ENCODE results near the gene PCCA. TPM values are rescaled to one million over a fixed set of nuclear protein-coding genes. Genes with fewer than 3 reads are reported as not detected.
"Not testable (repeated sequence)": the region's sequence is repeated elsewhere in the genome, so short reads cannot be mapped to it uniquely, and the experiment has no call there.

PCCA gene
- total and polyA plus RNA-seq, 9 donors = 23.5 to 62.4 (median 45.8) TPM

- no peaks in the 10 kb centered on the region for H3K9me3 ChIP-seq
- intact Hi-C loops (cut with DNase I) = no loop called here
- 94 to 98% (median 96%) methylated on average over 3 of the region's 3 CpGs for WGBS, 3 donors
- no peak overlapping the region for H3K27ac ChIP-seq
- no peaks in the 10 kb centered on the region for H3K27me3 ChIP-seq
- no peak overlapping the region for H3K4me3 ChIP-seq
- DNase-seq = no peak
- no peak for TF ChIP-seq CTCF (IDR thresholded peaks at IDR 0.05)
- no peak for TF ChIP-seq POLR2A (IDR thresholded peaks at IDR 0.05)
- TF ChIP-seq EP300 (IDR thresholded peaks at IDR 0.05) = no peak
- peaks cover 1% of the 10 kb centered on the region for H3K4me1 ChIP-seq (ENCODE audit: insufficient read depth)
- no peaks in the 10 kb centered on the region for H3K36me3 ChIP-seq
These were observed 276.8 kb downstream of the PCCA start for GRCh38 chr13:100365680-100366079.

GRCh38 chr13:100378533-100378932, 289.6 kb downstream of the PCCA start:
- H3K36me3 ChIP-seq = no peaks in the 10 kb centered on the region
- no peak for DNase-seq
- H3K9me3 ChIP-seq = no peaks in the 10 kb centered on the region
- intact Hi-C loops (cut with DNase I) = no loop called here
- H3K27me3 ChIP-seq = no peaks in the 10 kb centered on the region
- H3K27ac ChIP-seq = no peak overlapping the region
- no peak for TF ChIP-seq CTCF (IDR thresholded peaks at IDR 0.05)
- no peak for TF ChIP-seq POLR2A (IDR thresholded peaks at IDR 0.05)
- TF ChIP-seq EP300 (IDR thresholded peaks at IDR 0.05) = no peak
- H3K4me1 ChIP-seq (ENCODE audit: insufficient read depth) = no peaks in the 10 kb centered on the region
- no peak overlapping the region for H3K4me3 ChIP-seq

DNA sequence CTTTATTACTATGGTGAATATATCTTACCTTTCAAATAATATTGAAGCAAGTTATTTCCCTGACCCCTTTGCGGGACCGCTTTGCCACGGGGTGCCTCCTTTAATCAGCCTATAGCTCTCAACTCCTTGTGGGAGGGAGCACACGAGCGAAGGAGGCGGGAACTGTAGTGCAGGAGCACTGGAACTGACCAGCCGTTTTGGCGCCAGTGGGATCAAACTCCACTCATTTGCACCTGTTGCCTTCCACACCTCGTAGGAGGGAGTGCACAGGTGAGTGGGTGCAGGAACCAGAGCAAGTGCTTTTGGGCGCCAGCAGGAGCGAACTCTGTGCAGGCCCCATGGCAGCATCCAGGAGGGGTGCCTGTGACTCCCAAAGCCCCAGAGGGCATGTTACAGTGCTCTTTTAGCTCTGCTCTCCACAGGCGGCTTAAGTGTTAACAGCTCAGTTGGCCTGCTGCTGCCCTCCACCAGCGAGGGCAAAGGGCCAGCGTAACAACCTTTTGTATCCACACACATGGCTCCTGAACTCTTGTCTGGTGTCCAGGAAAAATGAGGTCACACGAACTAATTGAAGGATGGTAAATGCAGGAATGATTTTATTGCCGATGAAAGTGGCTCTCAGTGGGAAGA, 292.8 kb downstream of the PCCA start:
- H3K36me3 ChIP-seq = no peaks in the 10 kb centered on the region
- TF ChIP-seq POLR2A (IDR thresholded peaks at IDR 0.05) (no peak), EP300 (IDR thresholded peaks at IDR 0.05) (no peak)
- no peak overlapping the region for H3K4me3 ChIP-seq
- H3K27me3 ChIP-seq = no peaks in the 10 kb centered on the region
- no peaks in the 10 kb centered on the region for H3K9me3 ChIP-seq
- H3K4me1 ChIP-seq (ENCODE audit: insufficient read depth) = no peaks in the 10 kb centered on the region
- intact Hi-C loops (cut with DNase I) = no loop called here
- 89 to 94% (median 91%) methylated on average over 16 of the region's 16 CpGs for WGBS, 3 donors
- H3K27ac ChIP-seq = no peak overlapping the region
- DNase-seq = no peak

GRCh38 chr13:100382785-100383184, 293.9 kb downstream of the PCCA start:
- no peak for DNase-seq
- no peaks in the 10 kb centered on the region for H3K36me3 ChIP-seq
- intact Hi-C loops (cut with DNase I) = no loop called here
- H3K9me3 ChIP-seq = no peaks in the 10 kb centered on the region
- H3K27me3 ChIP-seq = no peaks in the 10 kb centered on the region
- H3K4me1 ChIP-seq (ENCODE audit: insufficient read depth) = no peaks in the 10 kb centered on the region
- TF ChIP-seq EP300 (IDR thresholded peaks at IDR 0.05) (no peak), POLR2A (IDR thresholded peaks at IDR 0.05) (no peak), CTCF (IDR thresholded peaks at IDR 0.05) (no peak)
- H3K27ac ChIP-seq = no peak overlapping the region
- no peak overlapping the region for H3K4me3 ChIP-seq

GRCh38 chr13:100387416-100387815, 298.5 kb downstream of the PCCA start:
- Histone ChIP-seq H3K27me3 (no peaks in the 10 kb centered on the region), H3K4me3 (no peak overlapping the region), H3K4me1 (ENCODE audit: insufficient read depth) (no peaks in the 10 kb centered on the region), H3K27ac (no peak overlapping the region), H3K9me3 (no peaks in the 10 kb centered on the region), H3K36me3 (no peaks in the 10 kb centered on the region)
- intact Hi-C loops (cut with DNase I) = no loop called here
- WGBS, 3 donors = 90 to 98% (median 95%) methylated on average over 3 of the region's 3 CpGs
- TF ChIP-seq EP300 (IDR thresholded peaks at IDR 0.05) (no peak), POLR2A (IDR thresholded peaks at IDR 0.05) (no peak), CTCF (IDR thresholded peaks at IDR 0.05) (no peak)
- no peak for DNase-seq

GRCh38 chr13:100388150-100388549, 299.3 kb downstream of the PCCA start:
- H3K4me1 ChIP-seq (ENCODE audit: insufficient read depth); H3K4me3 ChIP-seq; H3K27me3 ChIP-seq; intact Hi-C loops (cut with DNase I); H3K27ac ChIP-seq; H3K9me3 ChIP-seq; H3K36me3 ChIP-seq; DNase-seq: not testable (repeated sequence)
- 96 to 97% (median 96%) methylated on average over 5 of the region's 5 CpGs for WGBS, 3 donors
